Measurements from ENCODE around the gene B3GAT1.

B3GAT1 gene

DNA sequence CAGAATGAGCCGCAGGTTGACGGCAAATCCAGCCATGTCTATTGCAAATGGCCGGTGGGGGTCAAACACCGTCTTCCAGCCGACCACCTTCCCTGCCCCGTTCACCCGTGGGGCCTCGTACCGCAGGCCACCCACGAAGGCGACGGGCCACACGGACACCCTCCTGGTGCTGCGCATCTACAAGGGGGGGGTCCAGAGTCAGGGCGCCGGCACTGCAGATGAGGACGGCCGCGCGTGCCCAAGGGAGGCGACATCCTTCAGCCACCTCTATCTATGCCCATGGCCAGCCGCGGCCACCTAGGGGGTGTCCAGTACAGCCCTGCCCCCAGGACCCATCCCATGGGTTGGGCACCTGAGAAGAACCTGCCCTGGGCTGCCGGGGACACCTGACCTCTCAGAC is 29.2 kb downstream of the B3GAT1 start:
- intact Hi-C loops (cut with DNase I) = no loop called here
- DNase-seq = peak in 1 of 10 donors; percentile 63

DNA sequence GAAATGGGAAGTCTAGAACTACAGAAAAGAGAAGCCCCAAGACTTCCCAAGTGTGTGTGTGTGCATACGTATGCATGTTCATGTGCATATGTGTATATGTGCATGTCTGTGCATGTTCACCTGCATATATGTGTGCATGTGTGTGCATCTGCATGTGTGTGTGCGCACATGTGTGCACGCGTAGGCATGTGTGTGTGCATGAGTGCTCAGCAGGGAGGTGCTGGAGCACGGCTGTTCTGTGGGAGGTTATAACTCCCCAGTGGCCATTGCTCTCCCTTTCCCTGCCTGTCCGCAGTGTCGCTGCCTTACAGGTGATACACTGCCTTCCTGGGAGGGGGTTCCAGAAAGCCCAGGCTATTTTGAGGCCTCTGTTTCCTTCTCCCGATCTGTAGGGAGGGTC is 29.8 kb downstream of the B3GAT1 start:
- intact Hi-C loops (cut with DNase I) = no loop called here
- peak in 1 of 10 donors; percentile 62 for DNase-seq

DNA sequence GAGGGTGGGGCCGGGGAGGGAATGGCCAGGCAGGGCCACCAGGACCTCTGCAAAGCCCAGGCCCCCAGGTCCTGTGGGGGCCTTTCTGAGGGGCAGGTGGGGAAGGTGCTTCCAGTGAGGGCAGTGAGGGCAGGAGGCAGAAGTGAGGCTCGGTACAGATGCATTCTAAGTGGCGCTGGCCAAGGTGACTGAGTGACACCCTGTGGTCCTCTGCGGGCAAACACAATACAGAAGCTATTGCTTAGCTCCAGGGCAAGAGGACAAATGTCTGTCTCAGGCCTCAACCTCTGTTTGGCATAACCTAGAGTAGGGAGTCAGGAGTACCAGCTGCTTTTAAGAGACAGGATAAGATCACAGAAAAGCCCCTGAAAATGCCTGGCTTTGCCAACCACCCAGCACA is 31.3 kb downstream of the B3GAT1 start:
- intact Hi-C loops (cut with DNase I) = no loop called here
- DNase-seq = peak in 1 of 10 donors; percentile 27

DNA sequence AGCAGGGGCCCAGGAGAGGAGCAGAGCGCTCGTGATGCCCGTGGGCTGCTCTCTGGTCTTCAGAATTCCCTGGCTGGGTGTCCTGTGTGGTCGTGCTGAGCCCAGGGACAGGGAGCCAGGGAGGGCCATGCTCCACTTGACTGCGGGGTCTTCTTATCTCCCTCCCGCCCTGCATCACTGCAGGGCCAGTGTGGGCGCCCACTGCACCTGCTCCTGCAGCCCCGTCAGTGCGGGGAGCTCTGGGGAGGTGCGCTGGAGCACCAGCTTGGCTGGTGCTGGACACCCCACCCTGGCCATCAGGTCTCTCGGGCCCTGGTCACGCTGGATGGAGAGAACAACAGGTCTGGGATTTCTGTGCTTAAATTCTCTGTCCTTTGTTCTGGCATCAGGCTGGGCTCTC is 31.8 kb downstream of the B3GAT1 start:
- DNase-seq = peak in 1 of 10 donors; percentile 27
- intact Hi-C loops (cut with DNase I) = no loop called here

DNA sequence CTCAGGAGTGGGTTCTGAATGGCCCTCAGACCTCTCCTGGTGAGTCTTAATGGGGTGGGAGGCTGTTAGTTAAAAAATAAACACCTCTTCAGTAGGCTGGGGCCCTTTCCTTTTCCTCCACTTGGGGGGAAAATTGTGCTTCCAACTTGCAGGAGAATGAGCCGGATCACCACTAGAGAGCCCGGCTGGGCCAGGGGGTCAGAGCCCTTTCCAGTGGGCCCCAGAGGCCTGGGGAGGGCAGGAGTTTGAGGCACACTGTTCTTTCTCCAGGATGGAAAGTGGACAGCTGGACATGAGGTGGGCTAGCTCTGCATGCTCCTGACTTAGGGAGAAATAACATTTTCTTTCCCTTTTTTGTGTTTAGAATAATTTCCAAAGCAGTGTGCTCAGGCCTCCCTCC is 32.8 kb downstream of the B3GAT1 start:
- DNase-seq = peak in 3 of 10 donors; percentile 24 to 68 (median 50)
- intact Hi-C loops (cut with DNase I) = no loop called here

DNA sequence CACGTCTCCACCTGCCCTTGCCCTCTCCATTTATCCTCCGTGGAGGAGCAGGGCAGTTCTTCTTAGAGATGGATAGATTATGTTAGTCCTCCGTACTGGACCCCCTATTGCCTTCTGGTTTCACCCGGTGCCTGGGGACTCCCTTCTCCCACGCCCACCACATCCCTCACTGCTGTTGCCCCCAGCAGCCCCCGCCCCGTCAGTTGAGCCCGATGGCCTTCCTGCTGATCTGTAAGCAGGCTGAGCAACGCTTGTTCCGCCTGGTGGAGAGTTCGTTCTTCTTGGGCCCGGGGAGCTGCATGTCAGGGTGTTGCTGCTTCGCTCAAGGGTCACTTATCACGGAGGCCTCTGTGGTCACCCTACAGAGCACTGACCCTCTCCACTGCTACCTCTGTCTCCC is 34.2 kb downstream of the B3GAT1 start:
- DNase-seq = peak in 4 of 10 donors; percentile 13 to 78 (median 60)
- intact Hi-C loops (cut with DNase I) = no loop called here

DNA sequence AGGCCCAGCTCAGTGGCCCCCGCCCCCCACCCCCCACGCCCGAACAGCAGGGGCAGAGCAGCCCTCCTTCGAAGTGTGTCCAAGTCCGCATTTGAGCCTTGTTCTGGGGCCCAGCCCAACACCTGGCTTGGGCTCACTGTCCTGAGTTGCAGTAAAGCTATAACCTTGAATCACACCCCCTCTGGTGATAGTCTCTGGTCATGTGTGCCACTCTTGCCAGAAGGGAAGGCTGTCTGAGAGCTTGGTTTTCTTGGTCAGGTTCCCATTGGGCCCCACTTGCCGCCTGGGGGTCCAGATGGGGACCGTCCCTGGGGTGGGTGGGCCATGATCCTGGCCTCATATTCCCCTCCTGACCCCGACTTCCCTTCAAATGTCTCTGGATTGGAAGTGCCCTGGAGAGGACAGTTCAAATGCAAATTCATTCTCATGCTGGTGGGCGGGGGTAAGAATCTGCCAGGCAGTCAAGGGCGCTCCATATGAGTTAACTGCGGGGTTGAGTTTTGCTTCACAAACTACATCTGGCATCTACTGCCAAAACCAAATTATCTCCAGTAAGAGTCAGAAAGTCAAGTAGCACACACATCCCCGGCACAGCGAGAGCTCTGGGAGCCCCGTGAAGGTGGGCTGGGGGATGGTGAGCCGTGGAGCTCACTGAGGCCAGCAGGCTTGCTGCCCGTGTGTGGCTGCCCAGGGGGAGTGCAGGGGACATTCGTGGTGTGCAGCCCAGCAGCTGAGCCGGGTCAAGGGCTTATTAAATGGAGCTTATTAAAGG is 35.7 kb downstream of the B3GAT1 start:
- peak in 5 of 10 donors; percentile 4 to 81 (median 54) for DNase-seq

DNA sequence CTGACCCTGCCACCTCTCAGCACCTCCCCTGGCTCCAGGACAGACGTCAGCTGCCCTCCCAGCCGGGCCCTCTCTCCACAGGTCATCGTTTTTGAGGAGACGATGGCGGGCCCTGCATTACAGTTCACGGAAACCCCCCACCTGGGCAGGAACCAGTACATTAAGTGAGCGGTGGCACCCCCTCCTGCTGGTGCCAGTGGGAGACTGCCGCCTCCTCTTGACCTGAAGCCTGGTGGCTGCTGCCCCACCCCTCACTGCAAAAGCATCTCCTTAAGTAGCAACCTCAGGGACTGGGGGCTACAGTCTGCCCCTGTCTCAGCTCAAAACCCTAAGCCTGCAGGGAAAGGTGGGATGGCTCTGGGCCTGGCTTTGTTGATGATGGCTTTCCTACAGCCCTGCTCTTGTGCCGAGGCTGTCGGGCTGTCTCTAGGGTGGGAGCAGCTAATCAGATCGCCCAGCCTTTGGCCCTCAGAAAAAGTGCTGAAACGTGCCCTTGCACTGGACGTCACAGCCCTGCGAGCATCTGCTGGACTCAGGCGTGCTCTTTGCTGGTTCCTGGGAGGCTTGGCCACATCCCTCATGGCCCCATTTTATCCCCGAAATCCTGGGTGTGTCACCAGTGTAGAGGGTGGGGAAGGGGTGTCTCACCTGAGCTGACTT is 37.0 kb downstream of the B3GAT1 start:
- DNase-seq = peak in 5 of 10 donors; percentile 2 to 75 (median 67)
- intact Hi-C loops (cut with DNase I) = no loop called here

More for the DNA sequence above, 35.7 kb downstream of the B3GAT1 start:
- intact Hi-C loops (cut with DNase I) = no loop called here

DNA sequence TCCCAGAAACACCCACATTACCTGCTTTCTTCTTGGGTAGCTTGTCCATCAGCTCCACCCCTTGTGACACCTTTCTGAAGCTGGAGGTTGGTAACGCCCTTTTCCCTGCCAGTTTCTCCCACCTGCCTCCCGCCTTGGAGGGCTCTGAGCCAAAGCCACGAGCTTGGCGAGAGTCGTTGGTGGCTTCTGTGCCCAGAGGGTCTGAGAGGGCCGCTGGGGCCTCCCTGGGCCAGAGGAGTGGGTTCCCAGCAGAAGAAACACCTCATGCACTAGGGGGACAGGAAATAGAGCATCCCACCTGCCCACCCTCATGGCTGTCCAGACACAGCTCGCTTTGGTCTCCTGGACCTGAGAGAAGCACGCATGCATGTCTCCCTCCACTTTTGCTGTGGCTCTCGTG is 37.9 kb downstream of the B3GAT1 start:
- intact Hi-C loops (cut with DNase I) = no loop called here
- DNase-seq = peak in 4 of 10 donors; percentile 2 to 63 (median 41)

DNA sequence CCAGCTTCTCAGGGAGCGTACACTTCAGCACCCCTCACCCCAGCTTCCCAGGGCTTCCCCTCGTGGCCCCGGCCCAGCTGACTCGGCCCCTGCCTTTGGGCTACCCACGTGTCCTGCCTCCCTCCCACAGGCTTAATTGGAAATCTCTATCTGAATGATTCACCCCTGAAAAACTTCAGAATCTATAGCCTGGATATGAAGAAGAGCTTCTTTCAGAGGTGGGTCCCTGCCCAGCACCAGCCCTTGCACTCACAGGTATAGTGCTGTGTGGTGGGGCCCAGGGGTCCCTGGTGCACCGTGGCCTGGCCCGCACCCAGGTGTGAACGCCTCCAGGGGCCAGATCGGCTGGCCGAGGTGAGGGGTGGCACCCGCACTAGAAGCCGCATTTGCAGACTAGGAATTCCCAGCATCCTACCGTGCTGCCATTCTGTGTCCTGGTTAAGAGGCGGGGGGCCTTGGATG is 38.4 kb downstream of the B3GAT1 start:
- peak in 4 of 10 donors; percentile 5 to 74 (median 63) for DNase-seq
- intact Hi-C loops (cut with DNase I) = no loop called here

DNA sequence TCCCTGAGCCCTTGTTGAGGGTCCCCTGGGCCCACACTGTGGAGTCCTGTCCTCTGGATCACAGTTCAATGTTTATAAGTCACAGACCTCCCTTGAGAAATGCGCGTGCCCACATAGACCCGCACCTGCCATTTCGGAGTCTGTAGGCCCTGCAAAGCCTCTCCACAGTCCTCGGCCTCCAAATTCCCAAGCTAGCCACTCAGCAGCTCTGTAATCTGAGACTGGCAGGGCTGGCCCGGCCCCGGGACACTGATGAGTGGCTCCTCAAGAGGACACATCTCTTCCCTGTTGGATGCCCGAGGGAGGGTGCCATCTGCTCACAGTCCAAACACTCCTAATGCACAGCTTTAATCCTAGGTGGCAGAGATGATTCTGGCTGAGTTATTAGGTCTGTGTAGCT is 39.1 kb downstream of the B3GAT1 start:
- intact Hi-C loops (cut with DNase I) = no loop called here
- peak in 6 of 10 donors; percentile 38 to 91 (median 77) for DNase-seq

DNA sequence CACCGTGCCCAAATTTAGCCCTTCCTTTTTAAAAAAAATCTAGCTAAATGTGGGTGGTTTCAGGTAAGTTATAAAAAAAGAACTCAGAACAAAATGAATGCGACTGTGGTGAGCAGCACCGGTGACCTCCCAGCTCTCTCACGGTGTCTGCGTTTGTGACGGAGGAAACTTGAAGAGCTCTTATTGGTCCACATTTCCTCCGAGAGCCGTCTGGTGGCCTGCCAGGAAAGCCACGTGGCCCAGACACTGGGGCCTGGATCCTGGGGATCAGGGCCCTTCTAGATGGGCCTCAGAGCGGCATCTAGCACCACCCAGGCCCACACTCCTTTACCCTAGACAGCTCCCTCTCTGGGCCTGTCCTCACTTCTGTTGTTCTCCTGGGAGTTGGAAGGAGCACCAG is 39.5 kb downstream of the B3GAT1 start:
- intact Hi-C loops (cut with DNase I) = no loop called here
- DNase-seq = peak in 6 of 10 donors; percentile 6 to 82 (median 44)

DNA sequence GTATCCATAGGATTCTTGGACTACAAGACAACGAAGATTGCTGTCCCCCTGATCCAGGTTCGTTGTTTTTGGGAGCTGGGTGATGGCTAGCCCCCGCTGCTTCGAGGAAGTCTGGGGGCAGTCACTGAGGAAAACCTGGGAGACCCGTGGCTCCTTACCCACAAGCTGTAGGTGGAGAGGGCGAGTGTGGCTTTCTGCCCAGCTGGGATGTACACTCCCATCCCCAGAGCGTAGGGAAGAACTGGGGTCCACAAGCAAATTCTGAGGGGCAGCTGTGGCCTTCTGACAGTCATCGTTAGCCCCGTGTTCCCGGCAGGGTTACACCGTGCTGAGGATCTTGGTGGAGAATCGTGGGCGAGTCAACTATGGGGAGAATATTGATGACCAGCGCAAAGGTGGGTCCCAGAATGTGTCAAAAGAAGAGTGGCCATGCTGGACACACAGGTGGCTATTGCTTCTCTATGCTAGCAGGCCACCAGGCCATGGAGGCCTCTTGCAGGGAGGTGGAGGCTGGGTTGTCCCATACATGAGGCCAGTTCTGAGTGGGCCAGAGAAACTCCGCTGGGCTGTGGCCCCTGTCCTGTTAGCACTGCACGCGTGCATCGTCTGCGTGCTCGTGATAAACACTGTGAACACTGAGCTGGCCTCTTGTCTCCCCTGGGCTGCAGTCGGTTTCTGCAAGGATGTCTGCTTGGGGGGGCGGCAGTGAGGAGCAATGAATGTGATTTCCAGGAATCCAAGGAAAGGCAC is 40.4 kb downstream of the B3GAT1 start:
- intact Hi-C loops (cut with DNase I) = no loop called here

DNA sequence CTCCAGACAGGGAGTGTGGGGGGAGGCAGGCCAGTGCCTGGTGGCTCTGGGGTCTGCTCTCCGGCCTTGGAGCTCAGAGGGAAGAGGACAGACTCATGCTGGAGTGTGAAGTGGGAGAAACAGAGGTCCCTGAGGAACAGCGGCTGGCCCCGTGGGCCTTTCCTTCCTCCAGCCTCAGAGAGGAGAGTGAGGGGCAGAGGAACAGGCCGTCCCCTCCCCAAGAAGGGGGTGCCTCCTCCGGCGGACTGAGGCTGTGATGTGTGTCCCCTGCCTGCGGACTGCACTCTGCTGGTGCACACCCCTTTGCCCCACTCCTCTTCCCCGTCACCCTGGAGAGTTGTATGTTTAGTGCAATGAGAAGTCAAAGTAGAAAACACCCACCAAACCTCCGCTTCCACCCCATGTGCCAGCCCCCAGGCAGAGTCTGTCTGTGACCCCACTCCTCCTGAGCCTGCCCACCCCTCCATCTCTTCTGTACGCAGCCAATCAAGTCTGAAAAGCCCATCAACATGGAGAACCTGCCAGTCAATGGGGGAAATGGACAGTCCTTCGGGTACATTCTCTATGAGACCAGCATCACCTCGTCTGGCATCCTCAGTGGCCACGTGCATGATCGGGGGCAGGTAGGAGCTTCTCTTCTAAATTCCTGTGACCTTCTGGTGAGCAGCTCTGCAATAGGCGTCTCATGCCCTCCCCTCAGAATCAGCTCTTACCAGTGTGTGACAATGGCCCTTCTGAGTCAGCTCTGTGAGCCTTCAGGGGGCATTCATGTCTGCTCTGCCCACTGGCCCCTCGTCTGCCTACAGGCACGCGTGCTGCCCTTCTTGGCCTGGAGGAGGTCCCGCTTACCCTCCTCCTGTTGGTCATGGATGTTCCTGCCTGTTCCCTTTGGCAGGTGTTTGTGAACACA is 41.3 kb downstream of the B3GAT1 start:
- intact Hi-C loops (cut with DNase I) = no loop called here
- DNase-seq = peak in 5 of 10 donors; percentile 6 to 65 (median 59)

More for the DNA sequence above, 40.4 kb downstream of the B3GAT1 start:
- DNase-seq = peak in 5 of 10 donors; percentile 5 to 79 (median 55)

DNA sequence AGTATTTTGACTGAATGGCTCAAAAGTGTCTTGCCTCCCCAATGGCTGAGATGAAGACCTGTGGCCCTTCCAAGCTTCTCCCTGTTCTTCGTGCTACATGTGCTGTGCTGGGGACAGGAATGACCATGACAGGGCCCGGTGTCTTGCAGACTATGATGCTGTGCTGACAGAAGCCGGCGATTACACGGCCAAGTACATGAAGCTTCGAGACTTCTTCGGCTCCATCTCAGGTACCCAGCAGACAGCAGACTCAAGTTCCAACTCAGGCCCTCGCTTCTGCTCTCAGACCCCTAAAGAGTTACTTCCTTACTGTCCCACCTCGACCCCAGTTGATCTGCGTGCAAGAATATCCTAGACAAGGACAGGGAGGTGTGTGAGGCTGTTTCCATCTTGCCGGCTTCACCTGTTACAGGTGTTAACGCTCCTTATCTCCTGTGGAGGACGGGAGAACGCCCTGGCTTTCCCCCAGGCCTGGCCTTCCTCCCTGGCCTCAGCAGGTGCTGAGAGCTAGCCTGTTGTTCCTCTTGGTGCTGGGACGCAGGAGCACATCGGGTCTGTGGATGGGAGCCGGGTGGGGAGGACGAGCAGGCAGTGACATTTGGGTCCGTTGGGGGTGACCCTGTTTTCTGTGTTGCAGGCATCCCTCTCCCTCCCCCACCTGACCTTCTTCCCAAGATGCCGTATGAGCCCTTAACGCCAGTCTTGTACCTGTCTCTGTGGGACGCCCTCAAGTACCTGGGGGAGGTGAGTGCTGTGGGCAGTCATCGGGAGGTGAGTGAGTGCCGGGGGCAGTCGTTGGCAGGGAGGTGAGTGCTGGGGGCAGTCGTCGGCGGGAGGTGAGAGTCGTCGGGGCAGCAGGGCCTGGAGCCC is 42.2 kb downstream of the B3GAT1 start:
- intact Hi-C loops (cut with DNase I) = no loop called here
- DNase-seq = peak in 4 of 10 donors; percentile 1 to 72 (median 64)

DNA sequence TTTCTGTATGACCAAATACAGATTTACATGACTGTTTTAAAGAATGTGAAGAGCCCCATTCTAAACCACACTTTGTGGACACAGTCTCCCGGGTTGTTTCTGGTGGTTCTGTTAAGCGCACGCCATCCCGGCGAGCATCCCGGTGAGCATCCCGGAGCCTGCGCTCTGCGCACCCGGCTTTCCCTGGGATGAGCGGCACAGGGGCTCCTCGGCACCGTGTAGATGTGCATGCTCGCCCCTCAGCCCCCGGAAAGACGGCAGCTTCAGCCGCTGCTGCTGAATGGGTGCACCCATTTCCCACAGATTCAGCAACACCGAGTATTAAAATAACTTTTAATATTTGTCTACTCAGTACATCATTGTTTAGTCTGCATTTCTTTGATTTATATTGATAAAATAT is 44.3 kb downstream of the B3GAT1 start:
- peak in 5 of 10 donors; percentile 8 to 76 (median 57) for DNase-seq
- intact Hi-C loops (cut with DNase I) = no loop called here

DNA sequence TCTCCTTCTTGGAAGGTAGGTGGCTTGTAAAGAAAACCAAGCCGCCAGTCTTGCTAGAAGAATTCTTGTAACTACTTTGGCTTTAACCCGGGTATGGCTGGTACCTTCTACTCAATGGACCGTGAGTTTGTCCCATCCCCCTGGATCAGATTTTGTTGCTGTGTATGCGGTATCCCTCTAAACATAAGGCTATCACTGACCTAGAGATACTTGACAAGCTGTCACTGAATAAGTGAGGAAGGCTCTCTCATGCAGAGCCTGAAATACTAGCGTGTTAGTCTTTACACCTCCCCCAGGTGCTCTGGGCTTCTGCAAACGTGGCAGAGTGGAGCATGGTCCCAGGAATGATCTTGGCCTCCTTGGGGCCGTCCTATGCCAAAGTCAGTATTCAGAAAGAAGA is 45.8 kb downstream of the B3GAT1 start:
- intact Hi-C loops (cut with DNase I) = no loop called here
- peak in 1 of 10 donors; percentile 2 for DNase-seq

DNA sequence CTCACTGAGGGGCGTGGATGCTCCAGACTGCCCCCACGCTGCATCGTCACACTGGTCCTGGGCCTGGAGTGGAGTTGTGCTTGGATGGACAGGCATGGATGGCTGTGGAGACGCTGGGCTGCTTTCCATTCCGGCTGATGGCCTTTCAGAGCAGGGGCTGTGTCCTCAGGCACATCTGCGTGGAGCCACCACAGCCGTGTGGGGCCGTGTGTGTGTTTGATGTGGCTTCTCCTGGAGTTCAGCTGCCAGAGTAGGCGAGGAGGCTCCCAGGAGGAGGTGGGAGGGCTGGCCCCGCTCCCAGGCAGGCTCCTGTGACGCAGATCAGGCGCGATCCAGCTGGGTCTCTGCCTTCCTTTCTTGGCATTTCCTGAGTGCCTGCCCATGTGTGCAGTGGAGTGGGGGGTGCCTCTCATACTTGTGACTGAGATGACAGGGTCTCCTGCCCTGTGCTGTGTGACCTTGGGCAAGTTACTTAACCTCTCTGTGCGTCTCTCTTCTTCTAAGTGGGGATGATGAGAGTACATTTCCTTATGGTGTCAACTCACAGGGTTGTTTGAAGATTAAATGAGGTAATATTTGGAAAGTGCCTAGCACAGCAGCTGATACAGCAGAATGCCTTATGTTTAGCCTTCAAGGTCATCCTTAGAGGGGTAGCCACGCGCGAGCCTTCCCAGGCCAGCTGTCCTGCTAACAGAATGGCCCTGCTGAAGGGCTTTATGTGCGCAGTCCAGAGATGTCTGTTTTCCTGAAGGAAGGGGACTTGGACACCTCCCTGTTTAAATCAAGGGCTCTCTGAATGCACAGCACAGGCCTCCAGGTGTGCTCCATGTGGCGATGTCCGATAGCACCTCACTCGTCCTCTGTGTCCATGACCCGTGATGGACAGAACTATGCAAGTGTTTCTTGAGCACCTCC is 46.8 kb downstream of the B3GAT1 start:
- intact Hi-C loops (cut with DNase I) = no loop called here
- DNase-seq = peak in 9 of 10 donors; percentile 29 to 95 (median 70)
